K562 (cell line): ENCODE measurements around the gene OSGEP. TPM values are rescaled to one million over a fixed set of nuclear protein-coding genes. Genes with fewer than 3 reads are reported as not detected.
A peak's percentile ranks its signal among the peaks of the same experiment; 100 is the strongest.

ENCODE experiments used
- CHAMP1 ChIP-seq: fragments of 450-650 bp; IDR thresholded peaks from 2 replicates; pipeline ENCODE4 v1.6.1; 2016; ENCODE audit warnings: mild to moderate bottlenecking
- CXXC5 ChIP-seq: fragments of 250-450 bp; sonication (Bioruptor Pico); IDR thresholded peaks from 2 replicates; pipeline ENCODE4 v1.8.0; 2022; ENCODE audit warnings: inconsistent platforms, mild to moderate bottlenecking, moderate library complexity
- ETS2 ChIP-seq: IDR thresholded peaks from 2 replicates; pipeline ENCODE4 v1.6.1; 2016; ENCODE audit warnings: borderline replicate concordance, missing genetic modification characterization, mild to moderate bottlenecking, moderate library complexity, missing compliant biosample characterization; ENCODE audit not compliant: poor library complexity, severe bottlenecking
- FOXO4 ChIP-seq: fragments of 450-650 bp; formaldehyde crosslinking; IDR thresholded peaks from 2 replicates; pipeline ENCODE4 v1.4.0; 2020; ENCODE audit warnings: mild to moderate bottlenecking, moderate library complexity
- HINFP ChIP-seq: fragments of 450-650 bp; conservative IDR thresholded peaks from 2 replicates; pipeline ENCODE4 v1.6.1; 2016; ENCODE audit warnings: missing genetic modification characterization, low read depth, mild to moderate bottlenecking, control low read depth, missing compliant biosample characterization
- ILK ChIP-seq: fragments of 450-650 bp; IDR thresholded peaks from 2 replicates; pipeline ENCODE4 v1.6.1; 2016; ENCODE audit warnings: missing genetic modification characterization, low read depth, mild to moderate bottlenecking, missing compliant biosample characterization, moderate library complexity, borderline replicate concordance
- L3MBTL2 ChIP-seq: fragments of 450-650 bp; IDR thresholded peaks from 2 replicates; pipeline ENCODE4 v1.6.1; 2016; ENCODE audit warnings: mild to moderate bottlenecking, moderate library complexity
- MAFF ChIP-seq: IDR thresholded peaks from 2 replicates; pipeline ENCODE4 v1.6.1; 2012; ENCODE audit warnings: low read length, improper control_type of control experiment
- MIER1 ChIP-seq: fragments of 450-650 bp; IDR thresholded peaks from 2 replicates; pipeline ENCODE4 v1.6.1; 2016; ENCODE audit warnings: antibody characterized with exemption, mild to moderate bottlenecking, low read depth
- PBX2 ChIP-seq, 2 experiments: IDR thresholded peaks in 1 of 2; conservative IDR thresholded peaks in 1 of 2; 2 replicates each; pipeline ENCODE4 v1.6.1; 2016; ENCODE audit warnings: low read depth in 2 of 2, mild to moderate bottlenecking in 1 of 2, missing compliant biosample characterization in 1 of 2, missing genetic modification characterization in 1 of 2, moderate library complexity in 1 of 2
- RNF2 ChIP-seq: sonication (generic); IDR thresholded peaks from 2 replicates; pipeline ENCODE4 v1.6.1; 2016
- SIN3B ChIP-seq: fragments of 450-650 bp; IDR thresholded peaks from 2 replicates; pipeline ENCODE4 v1.6.1; 2017; ENCODE audit warnings: low read depth, mild to moderate bottlenecking, moderate library complexity
- TFAP4 ChIP-seq: sonication (generic); formaldehyde crosslinking; IDR thresholded peaks from 2 replicates; pipeline ENCODE4 v1.8.0; 2022; ENCODE audit warnings: missing genetic modification reagents, mild to moderate bottlenecking, moderate library complexity, borderline replicate concordance
- ZBTB8A ChIP-seq: fragments of 450-650 bp; IDR thresholded peaks from 2 replicates; pipeline ENCODE4 v1.6.1; 2018; ENCODE audit warnings: mild to moderate bottlenecking, moderate library complexity; ENCODE audit not compliant: partially characterized antibody
- ZNF232 ChIP-seq: sonication (generic); formaldehyde crosslinking; IDR thresholded peaks from 2 replicates; pipeline ENCODE4 v1.8.0; 2022; ENCODE audit warnings: mild to moderate bottlenecking, missing genetic modification reagents
- ZNF507 ChIP-seq: conservative IDR thresholded peaks from 2 replicates; pipeline ENCODE4 v1.6.1; 2017; ENCODE audit warnings: missing genetic modification characterization, missing compliant biosample characterization
- ZNF778 ChIP-seq: fragments of 450-650 bp; formaldehyde crosslinking; IDR thresholded peaks from 2 replicates; pipeline ENCODE4 v1.4.0; 2020; ENCODE audit warnings: mild to moderate bottlenecking, moderate library complexity
- polyA plus RNA-seq, 8 experiments: library from polyadenylated mRNA; depleted of rRNA in 4 of 8; stranded (reverse) in 5 of 8; unstranded in 3 of 8; fragments of >200 nt; fragmentation: Nextera tagmentation in 2 of 8; fragmentation: Illumina TruSeq in 1 of 8; extraction: Ambion mirVana in 2 of 8; extraction: Trizol in 1 of 8; gene quantifications; 2 replicates each; pipeline versions ENCODE4 v1.2.1 to v1.2.3, GENCODE V29; 2011 to 2014; ENCODE audit warnings: inconsistent platforms in 1 of 8, missing spikeins in 1 of 8
- total RNA-seq, 7 experiments: library from RNA; depleted of rRNA in 6 of 7; stranded (reverse); fragments of >200 nt in 6 of 7; fragmentation: Illumina TruSeq in 2 of 7; extraction: Trizol in 2 of 7; gene quantifications; 2 replicates each; pipeline versions ENCODE4 v1.2.1 to v1.2.3, GENCODE V29; 2011 to 2021; ENCODE audit warnings: low replicate concordance in 1 of 7

The OSGEP gene
- total and polyA plus RNA-seq, 9 of the 15 experiments (the other 6 are each of a cell fraction or from before 2014, with no cell fraction given), result 32.1 to 59.2 (median 44.1) TPM

GRCh38 chr14:20412876-20413743, 41.5 kb downstream of the OSGEP start, which contains the start of gene TEP1 (continued):
- TF ChIP-seq FOXO4 (0 out of 2 replicates have a peak, but pooled peaks have one; percentile 81), SIN3B (no peak), HINFP (tag) (0 out of 2 replicates have a peak, but pooled peaks have one; percentile 29), ZNF507 (tag) (no peak), CHAMP1 (no peak), MIER1 (no peak), ZNF778 (no peak), RNF2 (no peak), ZBTB8A (no peak), PBX2 (CRISPR knock-in tag; IDR thresholded peaks at IDR 0.05; ENCODE audit: low read depth) (no peak), PBX2 (tag; conservative IDR thresholded peaks at IDR 0.05; ENCODE audit: low read depth) (no peak), L3MBTL2 (0 out of 2 replicates have a peak, but pooled peaks have one; percentile 8), ZNF232 (CRISPR knock-in tag) (no peak), ETS2 (tag) (no peak), MAFF (no peak), CXXC5 (CRISPR knock-in tag) (peak; percentile 65; the same call in 1 of the 2 replicates), ILK (tag) (no peak), TFAP4 (peak; percentile 72; the same call in 1 of the 2 replicates)
